ENCODE results near the gene L3MBTL4. TPM values are rescaled to one million over a fixed set of nuclear protein-coding genes. Genes with fewer than 3 reads are reported as not detected.

L3MBTL4 gene
- total RNA-seq, 1 experiment from 2014 or later: not detected

GRCh38 chr18:5951515-5952091 is 463.1 kb downstream of the L3MBTL4 start:
- DNase-seq: no peak
- no peaks in the 10 kb centered on the region for H3K9me3 ChIP-seq (ENCODE audit: insufficient read depth, low read depth)
- intact Hi-C loops (cut with micrococcal nuclease; ENCODE audit: unreplicated experiment): no loop called here
- H3K4me2 ChIP-seq: no peak overlapping the region
- H3K36me3 ChIP-seq (ENCODE audit: low read depth): no peaks in the 10 kb centered on the region
- no peak overlapping the region for H3K27ac ChIP-seq
- ChIA-PET CTCF (no interaction called here), POLR2A (ENCODE audit: unreplicated experiment) (no interaction called here)
- H2AFZ ChIP-seq: no peak overlapping the region
- H4K20me1 ChIP-seq (ENCODE audit: insufficient read depth): no peaks in the 10 kb centered on the region
- no peaks in the 10 kb centered on the region for H3K4me1 ChIP-seq (replicated peaks; ENCODE audit: insufficient read depth)
- H3K79me2 ChIP-seq (ENCODE audit: low read depth): no peaks in the 10 kb centered on the region
- TF ChIP-seq CTCF (conservative IDR thresholded peaks at IDR 0.05) (no peak), EZH2 (IDR thresholded peaks at IDR 0.05; ENCODE audit: low read depth) (no peak)
- BruUV-seq (replicated peaks): no TSS peak
- H3K27me3 ChIP-seq (ENCODE audit: insufficient read depth, low read depth): no peaks in the 10 kb centered on the region; the same call in 1 of the 2 replicates
- no peaks in the 10 kb centered on the region for H3K9me2 ChIP-seq (ENCODE audit: insufficient read depth)
- H3K4me3 ChIP-seq: no peak overlapping the region
- no peaks in the 10 kb centered on the region for H3F3A ChIP-seq (ENCODE audit: insufficient read depth, low read depth)

- TF ChIP-seq EZH2 (IDR thresholded peaks at IDR 0.05; ENCODE audit: low read depth) (no peak), CTCF (conservative IDR thresholded peaks at IDR 0.05) (no peak)
- no peak overlapping the region for H2AFZ ChIP-seq
- CTCF ChIA-PET: no interaction called here
- no peak overlapping the region for H3K4me3 ChIP-seq
- no peaks in the 10 kb centered on the region; the same call in 1 of the 2 replicates for H3K27me3 ChIP-seq (ENCODE audit: insufficient read depth, low read depth)
- no peaks in the 10 kb centered on the region for H3K79me2 ChIP-seq (ENCODE audit: low read depth)
- no TSS peak for BruUV-seq (replicated peaks)
- no peak for DNase-seq
- no peak overlapping the region for H3K4me2 ChIP-seq
- H3K9me3 ChIP-seq (ENCODE audit: insufficient read depth, low read depth): no peaks in the 10 kb centered on the region
- no peaks in the 10 kb centered on the region for H3K36me3 ChIP-seq (ENCODE audit: low read depth)
- no peaks in the 10 kb centered on the region for H3K4me1 ChIP-seq (replicated peaks; ENCODE audit: insufficient read depth)
- POLR2A ChIA-PET (ENCODE audit: unreplicated experiment): no interaction called here
- no peaks in the 10 kb centered on the region for H4K20me1 ChIP-seq (ENCODE audit: insufficient read depth)
- no peak overlapping the region for H3K27ac ChIP-seq
- no peaks in the 10 kb centered on the region for H3K9me2 ChIP-seq (ENCODE audit: insufficient read depth)
- intact Hi-C loops (cut with micrococcal nuclease; ENCODE audit: unreplicated experiment): no loop called here
- H3F3A ChIP-seq (ENCODE audit: insufficient read depth, low read depth): no peaks in the 10 kb centered on the region
Observed at GRCh38 chr18:5948781-5949180, 465.9 kb downstream of the L3MBTL4 start.

- CTCF ChIA-PET: no interaction called here
- Histone ChIP-seq H3K9me2 (ENCODE audit: insufficient read depth) (no peaks in the 10 kb centered on the region), H3K27ac (no peak overlapping the region), H3K79me2 (ENCODE audit: low read depth) (no peaks in the 10 kb centered on the region), H3K4me1 (replicated peaks; ENCODE audit: insufficient read depth) (no peaks in the 10 kb centered on the region), H3K36me3 (ENCODE audit: low read depth) (no peaks in the 10 kb centered on the region), H3K27me3 (ENCODE audit: insufficient read depth, low read depth) (no peaks in the 10 kb centered on the region; the same call in 1 of the 2 replicates), H2AFZ (no peak overlapping the region), H3K4me2 (no peak overlapping the region), H3K9me3 (ENCODE audit: insufficient read depth, low read depth) (no peaks in the 10 kb centered on the region), H3K4me3 (no peak overlapping the region), H4K20me1 (ENCODE audit: insufficient read depth) (no peaks in the 10 kb centered on the region), H3F3A (ENCODE audit: insufficient read depth, low read depth) (no peaks in the 10 kb centered on the region)
- no TSS peak for BruUV-seq (replicated peaks)
- DNase-seq: no peak
- no peak for TF ChIP-seq EZH2 (IDR thresholded peaks at IDR 0.05; ENCODE audit: low read depth)
- no peak for TF ChIP-seq CTCF (conservative IDR thresholded peaks at IDR 0.05)
- POLR2A ChIA-PET (ENCODE audit: unreplicated experiment): no interaction called here
- intact Hi-C loops (cut with micrococcal nuclease; ENCODE audit: unreplicated experiment): no loop called here
Observed at GRCh38 chr18:5948237-5948636, 466.5 kb downstream of the L3MBTL4 start.
